ENCODE data around the gene RING1.
A peak's percentile ranks its signal among the peaks of the same experiment; 100 is the strongest.

RING1 gene

DNA sequence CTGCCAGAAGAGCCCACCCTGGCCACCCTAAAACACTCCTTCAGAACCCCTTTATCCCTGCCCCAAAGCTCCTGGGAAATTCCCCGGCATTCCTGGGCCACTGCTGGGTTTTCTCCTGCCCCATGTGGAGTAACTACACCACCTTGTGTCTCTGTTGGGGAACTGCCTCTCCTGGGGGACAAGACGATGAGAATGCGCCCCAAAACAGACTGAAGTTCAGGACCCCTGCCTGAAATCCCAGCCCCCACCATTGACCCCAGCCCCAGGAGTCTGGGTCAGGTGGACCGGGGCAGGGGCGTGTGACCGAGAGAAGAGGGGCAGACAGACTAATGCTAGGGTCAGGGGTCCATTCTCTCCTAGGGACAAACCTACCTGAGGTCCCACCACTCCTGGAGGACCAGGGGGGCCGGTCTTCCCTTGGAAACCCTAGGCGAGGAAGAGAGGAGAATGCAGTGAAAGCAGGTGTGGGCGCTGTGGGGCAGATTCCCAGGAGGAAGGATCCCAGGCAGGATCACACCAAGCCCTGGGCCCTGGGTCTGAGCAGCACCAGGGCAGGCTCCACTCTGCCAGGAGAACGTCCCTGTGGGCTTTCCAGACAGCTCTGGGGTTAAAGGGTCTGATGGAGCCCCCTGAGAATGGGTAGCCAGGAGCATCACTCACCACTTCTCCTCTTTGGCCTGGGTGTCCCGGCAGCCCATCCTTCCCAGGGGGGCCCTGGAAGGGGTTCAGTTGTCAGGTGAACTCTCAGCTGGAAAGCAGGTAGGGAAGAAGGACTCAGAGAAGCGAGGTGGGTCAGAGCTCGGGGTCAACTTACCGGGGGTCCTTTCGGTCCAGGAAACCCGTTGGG is 35.4 kb upstream of the RING1 start:
- no peak overlapping the region for H3K4me3 ChIP-seq (replicated peaks; ENCODE audit: low read depth, low read length)
- TF ChIP-seq, protein P1, sequence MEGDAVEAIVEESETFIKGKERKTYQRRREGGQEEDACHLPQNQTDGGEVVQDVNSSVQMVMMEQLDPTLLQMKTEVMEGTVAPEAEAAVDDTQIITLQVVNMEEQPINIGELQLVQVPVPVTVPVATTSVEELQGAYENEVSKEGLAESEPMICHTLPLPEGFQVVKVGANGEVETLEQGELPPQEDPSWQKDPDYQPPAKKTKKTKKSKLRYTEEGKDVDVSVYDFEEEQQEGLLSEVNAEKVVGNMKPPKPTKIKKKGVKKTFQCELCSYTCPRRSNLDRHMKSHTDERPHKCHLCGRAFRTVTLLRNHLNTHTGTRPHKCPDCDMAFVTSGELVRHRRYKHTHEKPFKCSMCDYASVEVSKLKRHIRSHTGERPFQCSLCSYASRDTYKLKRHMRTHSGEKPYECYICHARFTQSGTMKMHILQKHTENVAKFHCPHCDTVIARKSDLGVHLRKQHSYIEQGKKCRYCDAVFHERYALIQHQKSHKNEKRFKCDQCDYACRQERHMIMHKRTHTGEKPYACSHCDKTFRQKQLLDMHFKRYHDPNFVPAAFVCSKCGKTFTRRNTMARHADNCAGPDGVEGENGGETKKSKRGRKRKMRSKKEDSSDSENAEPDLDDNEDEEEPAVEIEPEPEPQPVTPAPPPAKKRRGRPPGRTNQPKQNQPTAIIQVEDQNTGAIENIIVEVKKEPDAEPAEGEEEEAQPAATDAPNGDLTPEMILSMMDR (IDR thresholded peaks at IDR 0.05; ENCODE audit: low read length, missing control alignments), result peak; percentile 64

DNA sequence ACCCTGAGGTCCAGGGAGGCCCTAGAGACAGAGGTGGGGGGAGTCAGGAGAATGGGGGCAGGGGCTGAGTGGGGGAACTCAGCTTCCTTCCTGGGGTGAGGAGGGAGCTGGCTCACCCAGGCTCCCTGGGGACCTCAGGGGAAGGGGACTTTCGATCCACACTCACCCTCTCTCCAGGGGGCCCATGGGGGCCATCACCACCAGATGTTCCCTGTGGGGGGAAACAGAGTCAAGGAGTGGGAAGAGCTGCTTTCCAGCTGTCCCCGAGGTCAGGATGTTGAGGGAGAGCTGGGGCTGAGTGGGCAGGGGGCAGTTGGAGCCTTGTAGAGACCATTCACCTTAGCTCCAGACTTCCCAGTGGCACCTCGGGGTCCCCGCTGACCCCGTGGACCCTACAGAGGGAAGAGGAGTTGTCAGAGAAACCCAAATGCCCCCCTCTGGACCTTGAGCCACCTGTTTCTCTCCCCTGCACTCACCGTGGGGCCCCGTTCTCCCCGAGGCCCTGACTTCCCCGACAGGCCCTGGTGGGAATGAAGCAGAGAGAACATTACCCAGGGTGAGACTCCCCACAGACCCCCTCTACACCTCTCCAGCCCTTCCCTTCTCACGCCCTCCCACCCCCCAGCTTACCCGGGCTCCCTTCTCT is 34.6 kb upstream of the RING1 start:
- TF ChIP-seq, protein P1 (IDR thresholded peaks at IDR 0.05; ENCODE audit: low read length, missing control alignments), result no peak
- DNase-seq (ENCODE audit: low read depth), result no peak
- H3K4me3 ChIP-seq (replicated peaks; ENCODE audit: low read depth, low read length), result no peak overlapping the region

More for the DNA sequence above, 35.4 kb upstream of the RING1 start:
- DNase-seq (ENCODE audit: low read depth), result peak; percentile 41

DNA sequence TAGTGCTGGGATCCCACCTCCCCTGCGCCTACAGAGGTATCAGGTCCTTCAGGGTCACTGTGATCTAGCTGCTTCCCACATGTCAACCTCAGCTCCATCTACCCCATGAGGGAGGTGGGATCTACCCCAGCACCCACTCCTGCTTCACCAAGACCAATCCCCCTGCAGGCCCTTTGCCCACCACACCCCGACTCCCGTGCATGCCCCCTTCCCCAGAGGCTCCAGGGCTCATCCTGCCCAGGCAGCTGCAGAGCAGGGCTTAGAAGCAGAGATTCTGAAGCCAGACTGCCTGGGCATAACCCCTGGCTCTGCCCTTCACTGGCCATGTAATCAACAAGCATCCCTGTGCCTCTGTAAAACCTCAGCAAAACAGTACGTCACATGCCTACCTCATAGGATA is 33.5 kb upstream of the RING1 start:
- DNase-seq (ENCODE audit: low read depth), result no peak
- H3K4me3 ChIP-seq (replicated peaks; ENCODE audit: low read depth, low read length), result no peak overlapping the region
- TF ChIP-seq, protein P1 (IDR thresholded peaks at IDR 0.05; ENCODE audit: low read length, missing control alignments), result no peak

DNA sequence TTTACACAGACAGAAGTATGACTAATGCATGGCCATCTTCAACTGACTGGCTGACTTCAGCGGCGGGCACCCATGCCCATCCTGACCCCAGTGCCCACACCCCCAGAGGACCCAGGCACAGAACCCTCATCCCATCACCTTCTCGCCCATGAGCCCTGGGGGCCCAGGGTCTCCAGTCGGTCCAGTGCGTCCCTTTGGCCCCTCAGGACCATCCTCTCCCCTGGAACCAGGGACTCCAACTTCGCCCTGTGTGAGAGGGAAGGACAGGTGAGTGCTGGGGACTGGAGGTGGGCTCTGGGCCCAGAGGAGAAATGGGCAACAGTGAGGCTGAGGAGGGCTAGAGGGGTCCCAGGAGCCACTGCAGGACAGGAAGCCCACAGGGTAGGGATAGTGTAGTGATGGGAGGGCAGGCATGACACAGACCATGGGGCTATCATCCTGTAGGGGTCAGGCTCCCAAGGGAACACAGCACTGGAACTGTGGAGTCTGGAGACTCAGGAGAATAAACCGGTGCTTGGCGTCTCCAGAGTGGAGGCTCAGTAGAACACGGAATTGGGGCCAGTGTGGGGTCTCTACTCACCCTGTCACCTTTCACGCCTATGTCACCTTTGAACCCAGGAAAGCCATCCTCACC is 32.7 kb upstream of the RING1 start:
- no peak overlapping the region for H3K4me3 ChIP-seq (replicated peaks; ENCODE audit: low read depth, low read length)
- no peak for DNase-seq (ENCODE audit: low read depth)
- TF ChIP-seq, protein P1 (IDR thresholded peaks at IDR 0.05; ENCODE audit: low read length, missing control alignments), result no peak

DNA sequence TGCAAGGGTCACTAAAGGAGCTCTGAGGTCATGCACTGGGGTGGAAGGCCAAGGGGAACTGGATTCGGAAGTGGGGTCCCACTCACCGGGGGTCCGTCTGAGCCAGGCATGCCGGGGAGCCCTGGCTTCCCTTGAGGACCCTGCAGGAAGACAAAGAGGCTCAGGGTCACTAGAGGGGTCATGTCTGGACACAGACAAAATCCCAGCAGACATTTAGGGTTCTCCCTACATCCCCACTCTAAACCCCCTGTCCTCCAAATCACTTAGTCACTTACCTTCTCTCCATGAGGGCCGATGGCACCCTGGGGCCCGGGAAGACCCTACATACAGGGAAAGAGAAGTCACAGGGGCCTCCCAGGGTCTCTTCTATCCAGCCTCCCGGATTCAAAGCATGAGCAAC is 31.4 kb upstream of the RING1 start:
- TF ChIP-seq, protein P1 (IDR thresholded peaks at IDR 0.05; ENCODE audit: low read length, missing control alignments), result no peak
- H3K4me3 ChIP-seq (replicated peaks; ENCODE audit: low read depth, low read length), result no peak overlapping the region
- no peak for DNase-seq (ENCODE audit: low read depth)

DNA sequence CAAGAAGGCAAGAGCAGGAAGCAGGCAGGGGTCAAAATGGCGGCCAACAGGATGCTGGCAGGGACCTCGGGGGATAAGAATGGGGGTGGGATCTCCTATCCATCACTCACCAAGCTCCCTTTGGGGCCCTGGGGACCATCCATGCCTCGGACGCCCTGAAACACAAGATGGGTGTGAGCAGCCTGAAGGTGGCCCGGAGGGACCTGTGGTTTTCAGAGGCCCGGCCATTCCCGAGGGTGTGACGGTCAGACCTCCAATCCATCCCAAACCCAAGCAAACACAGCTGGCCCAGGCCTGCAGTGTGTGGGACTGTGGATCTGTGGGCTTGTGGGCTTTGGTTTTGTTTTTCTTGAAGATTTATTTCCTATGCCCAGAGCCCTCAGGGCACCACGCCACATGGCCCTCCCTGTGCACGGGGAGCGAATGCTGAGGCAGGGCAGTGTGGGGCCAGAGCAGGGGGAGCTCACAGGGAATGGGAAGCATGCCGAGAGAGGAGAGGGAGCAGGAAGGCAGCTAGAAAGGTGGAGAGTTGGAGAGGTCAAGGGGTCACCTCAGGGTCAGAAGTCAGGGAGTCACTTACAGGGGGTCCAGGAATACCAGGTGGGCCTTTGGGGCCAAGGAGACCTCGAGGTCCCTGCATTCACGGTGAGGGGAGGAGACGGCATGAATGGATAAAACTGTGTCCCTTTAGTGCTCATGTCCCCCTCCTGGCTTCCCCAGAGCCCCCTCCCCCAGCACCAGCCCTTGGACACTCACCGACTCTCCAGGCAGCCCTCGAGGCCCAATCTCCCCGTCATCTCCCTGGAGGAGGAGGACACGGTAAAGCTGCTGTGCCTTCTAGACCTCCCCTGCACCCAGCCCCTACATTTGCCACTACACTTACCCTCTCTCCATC is 30.5 kb upstream of the RING1 start:
- no peak for DNase-seq (ENCODE audit: low read depth)
- H3K4me3 ChIP-seq (replicated peaks; ENCODE audit: low read depth, low read length), result no peak overlapping the region
- TF ChIP-seq, protein P1 (IDR thresholded peaks at IDR 0.05; ENCODE audit: low read length, missing control alignments), result no peak
